WTC11 (cell line): ENCODE data around the gene LCE6A. TPM values are rescaled to one million over a fixed set of nuclear protein-coding genes. Genes with fewer than 3 reads are reported as not detected.

Source experiments
- ATAC-seq: fragments of 200-7000 bp; cut with Tn5 transposase; 2 replicates; pipeline ENCODE4 v1.10.0; 2021; ENCODE audit warnings: mild to moderate bottlenecking, moderate library complexity
- CTCF ChIA-PET: fragments of 300-600 bp; sonication (Branson Sonifier 250); formaldehyde crosslinking; loops from one replicate; lab custom pipeline; 2021; ENCODE audit warnings: antibody characterized with exemption; lab: Charles Lee
- POLR2A ChIA-PET: fragments of 350-600 bp; sonication (Branson Sonifier 250); formaldehyde crosslinking; loops from one replicate; lab custom pipeline; 2021; ENCODE audit warnings: antibody characterized with exemption; lab: Charles Lee
- DNase-seq: peaks from one replicate; pipeline ENCODE4 v3.0.0; 2021; ENCODE audit warnings: low spot score
- H3K27ac Mint-ChIP-seq: 2 replicates; pipeline ENCODE4 v1.8.0; 2021; ENCODE audit warnings: mixed read lengths
- H3K27me3 Mint-ChIP-seq: 2 replicates; pipeline ENCODE4 v1.8.0; 2021; ENCODE audit warnings: low read depth, mild to moderate bottlenecking, moderate library complexity, mixed read lengths
- H3K36me3 Mint-ChIP-seq: 2 replicates; pipeline ENCODE4 v1.8.0; 2021; ENCODE audit warnings: mixed read lengths
- H3K4me1 Mint-ChIP-seq: 2 replicates; pipeline ENCODE4 v1.8.0; 2022; ENCODE audit warnings: mixed read lengths
- H3K4me3 Mint-ChIP-seq: 2 replicates; pipeline ENCODE4 v1.8.0; 2021; ENCODE audit warnings: mild to moderate bottlenecking, moderate library complexity, mixed read lengths
- H3K9me3 Mint-ChIP-seq: 2 replicates; pipeline ENCODE4 v1.8.0; 2021; ENCODE audit warnings: mixed read lengths
- ATF1 ChIP-seq: sonication (generic); formaldehyde crosslinking; IDR thresholded peaks from 2 replicates; pipeline ENCODE4 v1.8.1; 2023; ENCODE audit warnings: mild to moderate bottlenecking, moderate library complexity, missing genetic modification reagents
- ELF4 ChIP-seq: sonication (generic); formaldehyde crosslinking; IDR thresholded peaks from 2 replicates; pipeline ENCODE4 v1.8.1; 2022; ENCODE audit warnings: low read depth, mild to moderate bottlenecking, moderate library complexity, missing genetic modification reagents
- EMX1 ChIP-seq: fragments of 250-450 bp; sonication (Bioruptor Pico); IDR thresholded peaks from 2 replicates; pipeline ENCODE4 v1.8.0; 2021; ENCODE audit warnings: mild to moderate bottlenecking
- FOXP1 ChIP-seq: sonication (generic); formaldehyde crosslinking; IDR thresholded peaks from 2 replicates; pipeline ENCODE4 v1.8.0; 2022; ENCODE audit warnings: missing genetic modification reagents, mild to moderate bottlenecking, moderate library complexity, borderline replicate concordance
- GRHL2 ChIP-seq: fragments of 250-450 bp; sonication (Bioruptor Pico); IDR thresholded peaks from 2 replicates; pipeline ENCODE4 v1.8.0; 2022; ENCODE audit warnings: mild to moderate bottlenecking, moderate library complexity; ENCODE audit not compliant: insufficient replicate concordance, severe bottlenecking
- NFYB ChIP-seq: sonication (generic); formaldehyde crosslinking; conservative IDR thresholded peaks from 2 replicates; pipeline ENCODE4 v1.8.0; 2022; ENCODE audit warnings: low read depth, missing genetic modification reagents
- OVOL2 ChIP-seq: fragments of 250-450 bp; sonication (Bioruptor Pico); IDR thresholded peaks from 2 replicates; pipeline ENCODE4 v1.9.0; 2021; ENCODE audit warnings: mild to moderate bottlenecking, borderline replicate concordance
- RELA ChIP-seq: sonication (generic); formaldehyde crosslinking; IDR thresholded peaks from 2 replicates; pipeline ENCODE4 v1.8.1; 2022; ENCODE audit warnings: missing genetic modification reagents, mild to moderate bottlenecking, borderline replicate concordance
- TEAD1 ChIP-seq: sonication (generic); formaldehyde crosslinking; IDR thresholded peaks from 2 replicates; pipeline ENCODE4 v1.8.0; 2022; ENCODE audit warnings: mild to moderate bottlenecking, missing genetic modification reagents
- ZNF121 ChIP-seq: sonication (generic); formaldehyde crosslinking; IDR thresholded peaks from 2 replicates; pipeline ENCODE4 v1.8.0; 2023; ENCODE audit warnings: missing genetic modification reagents
- ZNF219 ChIP-seq: sonication (generic); formaldehyde crosslinking; IDR thresholded peaks from 2 replicates; pipeline ENCODE4 v1.8.0; 2023; ENCODE audit warnings: missing genetic modification reagents, mild to moderate bottlenecking, borderline replicate concordance
- ZNF317 ChIP-seq: sonication (generic); formaldehyde crosslinking; IDR thresholded peaks from 2 replicates; pipeline ENCODE4 v1.8.1; 2023; ENCODE audit warnings: low read depth, mild to moderate bottlenecking, moderate library complexity, missing genetic modification reagents, borderline replicate concordance
- ZNF416 ChIP-seq: fragments of 250-450 bp; sonication (Bioruptor Pico); IDR thresholded peaks from 2 replicates; pipeline ENCODE4 v1.9.0; 2021; ENCODE audit warnings: mild to moderate bottlenecking, inconsistent platforms
- total RNA-seq: library from RNA; stranded (reverse); gene quantifications from 3 replicates; pipeline ENCODE4 v1.2.3, GENCODE V29; 2021
- TF ChIP-seq, protein P1 (sequence below): sonication (generic); formaldehyde crosslinking; IDR thresholded peaks from 2 replicates; pipeline ENCODE4 v1.8.1; 2022; ENCODE audit warnings: low read depth, mild to moderate bottlenecking, moderate library complexity, missing genetic modification reagents, borderline replicate concordance
- TF ChIP-seq, protein P2 (sequence below): sonication (generic); formaldehyde crosslinking; IDR thresholded peaks from 2 replicates; pipeline ENCODE4 v1.8.0; 2022; ENCODE audit warnings: mild to moderate bottlenecking, missing genetic modification reagents
- TF ChIP-seq, protein P3 (sequence below): sonication (generic); formaldehyde crosslinking; IDR thresholded peaks from 2 replicates; pipeline ENCODE4 v1.8.0; 2023; ENCODE audit warnings: mild to moderate bottlenecking, missing genetic modification reagents
- TF ChIP-seq, protein P4 (sequence below): sonication (generic); formaldehyde crosslinking; conservative IDR thresholded peaks from 2 replicates; pipeline ENCODE4 v1.8.1; 2022; ENCODE audit warnings: mild to moderate bottlenecking, missing genetic modification reagents
- TF ChIP-seq, protein P5 (sequence below): sonication (generic); formaldehyde crosslinking; IDR thresholded peaks from 2 replicates; pipeline ENCODE4 v1.8.1; 2023; ENCODE audit warnings: mild to moderate bottlenecking, missing genetic modification reagents, moderate library complexity

Gene LCE6A
- total RNA-seq, 1 experiment from 2014 or later, result not detected

DNA sequence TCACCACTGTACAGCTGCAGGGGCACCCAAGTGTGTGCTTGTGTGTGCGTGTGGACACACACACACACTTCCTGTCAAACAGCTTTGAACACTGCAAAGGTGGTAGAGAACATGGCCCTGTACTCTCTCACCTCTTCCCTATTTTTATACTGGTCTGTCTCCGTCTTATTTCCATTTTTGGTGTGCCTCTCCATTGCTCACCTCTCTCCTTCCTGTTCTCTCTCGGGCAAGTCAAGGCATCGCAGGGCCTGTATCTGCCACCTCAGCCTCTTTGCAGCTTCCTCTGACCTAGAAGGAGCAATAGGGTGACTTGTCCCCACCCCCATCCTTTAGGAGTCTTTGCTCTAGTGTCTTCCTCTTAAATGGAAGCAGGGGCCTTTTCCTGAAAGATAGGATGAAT lies 37.7 kb downstream of the LCE6A start (continued):
- TF ChIP-seq, protein P1, sequence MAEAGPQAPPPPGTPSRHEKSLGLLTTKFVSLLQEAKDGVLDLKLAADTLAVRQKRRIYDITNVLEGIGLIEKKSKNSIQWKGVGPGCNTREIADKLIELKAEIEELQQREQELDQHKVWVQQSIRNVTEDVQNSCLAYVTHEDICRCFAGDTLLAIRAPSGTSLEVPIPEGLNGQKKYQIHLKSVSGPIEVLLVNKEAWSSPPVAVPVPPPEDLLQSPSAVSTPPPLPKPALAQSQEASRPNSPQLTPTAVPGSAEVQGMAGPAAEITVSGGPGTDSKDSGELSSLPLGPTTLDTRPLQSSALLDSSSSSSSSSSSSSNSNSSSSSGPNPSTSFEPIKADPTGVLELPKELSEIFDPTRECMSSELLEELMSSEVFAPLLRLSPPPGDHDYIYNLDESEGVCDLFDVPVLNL (CRISPR knock-in tag), result no peak
- TF ChIP-seq ZNF317 (CRISPR knock-in tag) (no peak), ZNF219 (CRISPR knock-in tag) (no peak), NFYB (CRISPR knock-in tag) (no peak), FOXP1 (CRISPR knock-in tag) (no peak), GRHL2 (CRISPR knock-in tag) (no peak), RELA (CRISPR knock-in tag) (no peak), TEAD1 (CRISPR knock-in tag) (no peak), ZNF416 (no peak)
- TF ChIP-seq, protein P2, sequence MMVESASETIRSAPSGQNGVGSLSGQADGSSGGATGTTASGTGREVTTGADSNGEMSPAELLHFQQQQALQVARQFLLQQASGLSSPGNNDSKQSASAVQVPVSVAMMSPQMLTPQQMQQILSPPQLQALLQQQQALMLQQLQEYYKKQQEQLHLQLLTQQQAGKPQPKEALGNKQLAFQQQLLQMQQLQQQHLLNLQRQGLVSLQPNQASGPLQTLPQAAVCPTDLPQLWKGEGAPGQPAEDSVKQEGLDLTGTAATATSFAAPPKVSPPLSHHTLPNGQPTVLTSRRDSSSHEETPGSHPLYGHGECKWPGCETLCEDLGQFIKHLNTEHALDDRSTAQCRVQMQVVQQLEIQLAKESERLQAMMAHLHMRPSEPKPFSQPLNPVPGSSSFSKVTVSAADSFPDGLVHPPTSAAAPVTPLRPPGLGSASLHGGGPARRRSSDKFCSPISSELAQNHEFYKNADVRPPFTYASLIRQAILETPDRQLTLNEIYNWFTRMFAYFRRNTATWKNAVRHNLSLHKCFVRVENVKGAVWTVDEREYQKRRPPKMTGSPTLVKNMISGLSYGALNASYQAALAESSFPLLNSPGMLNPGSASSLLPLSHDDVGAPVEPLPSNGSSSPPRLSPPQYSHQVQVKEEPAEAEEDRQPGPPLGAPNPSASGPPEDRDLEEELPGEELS (CRISPR knock-in tag), result no peak
- TF ChIP-seq, protein P3, sequence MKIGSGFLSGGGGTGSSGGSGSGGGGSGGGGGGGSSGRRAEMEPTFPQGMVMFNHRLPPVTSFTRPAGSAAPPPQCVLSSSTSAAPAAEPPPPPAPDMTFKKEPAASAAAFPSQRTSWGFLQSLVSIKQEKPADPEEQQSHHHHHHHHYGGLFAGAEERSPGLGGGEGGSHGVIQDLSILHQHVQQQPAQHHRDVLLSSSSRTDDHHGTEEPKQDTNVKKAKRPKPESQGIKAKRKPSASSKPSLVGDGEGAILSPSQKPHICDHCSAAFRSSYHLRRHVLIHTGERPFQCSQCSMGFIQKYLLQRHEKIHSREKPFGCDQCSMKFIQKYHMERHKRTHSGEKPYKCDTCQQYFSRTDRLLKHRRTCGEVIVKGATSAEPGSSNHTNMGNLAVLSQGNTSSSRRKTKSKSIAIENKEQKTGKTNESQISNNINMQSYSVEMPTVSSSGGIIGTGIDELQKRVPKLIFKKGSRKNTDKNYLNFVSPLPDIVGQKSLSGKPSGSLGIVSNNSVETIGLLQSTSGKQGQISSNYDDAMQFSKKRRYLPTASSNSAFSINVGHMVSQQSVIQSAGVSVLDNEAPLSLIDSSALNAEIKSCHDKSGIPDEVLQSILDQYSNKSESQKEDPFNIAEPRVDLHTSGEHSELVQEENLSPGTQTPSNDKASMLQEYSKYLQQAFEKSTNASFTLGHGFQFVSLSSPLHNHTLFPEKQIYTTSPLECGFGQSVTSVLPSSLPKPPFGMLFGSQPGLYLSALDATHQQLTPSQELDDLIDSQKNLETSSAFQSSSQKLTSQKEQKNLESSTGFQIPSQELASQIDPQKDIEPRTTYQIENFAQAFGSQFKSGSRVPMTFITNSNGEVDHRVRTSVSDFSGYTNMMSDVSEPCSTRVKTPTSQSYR (CRISPR knock-in tag), result no peak
- TF ChIP-seq, protein P4, sequence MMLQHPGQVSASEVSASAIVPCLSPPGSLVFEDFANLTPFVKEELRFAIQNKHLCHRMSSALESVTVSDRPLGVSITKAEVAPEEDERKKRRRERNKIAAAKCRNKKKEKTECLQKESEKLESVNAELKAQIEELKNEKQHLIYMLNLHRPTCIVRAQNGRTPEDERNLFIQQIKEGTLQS (CRISPR knock-in tag), result no peak

DNA sequence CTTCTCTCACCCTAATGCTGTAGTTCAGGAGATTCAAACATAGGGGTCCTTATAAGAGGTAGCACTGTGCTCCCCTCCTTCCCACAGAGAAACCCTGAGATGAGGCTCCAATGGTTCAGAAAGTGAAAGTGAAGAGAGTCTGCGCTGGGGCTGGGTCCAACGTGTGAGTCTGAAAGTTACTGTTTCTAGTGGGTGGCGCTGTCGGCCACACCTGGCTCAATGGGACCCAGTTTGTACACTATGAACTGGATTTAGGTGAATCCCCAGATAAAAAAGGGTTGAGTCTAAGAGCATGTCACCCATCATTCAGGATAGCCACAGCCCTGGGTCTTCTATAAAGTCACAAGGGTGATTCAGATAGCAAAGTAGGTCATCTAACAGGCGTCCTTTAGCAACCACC lies 38.3 kb downstream of the LCE6A start:
- peaks cover 3% of the 10 kb centered on the region for H3K36me3 Mint-ChIP-seq
- no peak overlapping the region for H3K27ac Mint-ChIP-seq
- ChIA-PET POLR2A (no interaction called here), CTCF (no interaction called here)
- peaks cover 33% of the 10 kb centered on the region for H3K9me3 Mint-ChIP-seq
- no peak overlapping the region for H3K4me3 Mint-ChIP-seq
- ATAC-seq (no peak), DNase-seq (no peak)
- TF ChIP-seq ZNF317 (CRISPR knock-in tag), result no peak
- TF ChIP-seq, protein P4 (CRISPR knock-in tag), result no peak
- H3K27me3 Mint-ChIP-seq, result no peaks in the 10 kb centered on the region; the same call in 1 of the 2 replicates
- no peaks in the 10 kb centered on the region for H3K4me1 Mint-ChIP-seq

DNA sequence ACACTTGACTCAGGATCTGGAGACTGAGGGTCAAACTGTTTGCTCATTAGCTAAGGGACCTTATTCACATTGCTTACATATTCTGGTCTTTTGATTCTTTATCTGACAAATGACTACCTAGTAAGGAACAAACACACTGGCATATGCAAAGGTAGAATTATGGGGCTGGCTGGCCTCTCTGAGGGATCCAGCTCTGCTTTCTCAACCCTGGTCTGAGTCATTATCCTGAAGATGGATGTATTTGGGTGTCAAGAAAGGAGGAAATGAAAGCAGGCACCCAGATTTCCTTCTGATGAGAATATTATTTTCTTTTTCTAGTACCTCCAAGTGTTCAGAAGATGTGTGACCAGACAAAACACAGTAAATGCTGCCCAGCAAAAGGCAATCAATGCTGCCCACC lies 41.4 kb downstream of the LCE6A start:
- Mint-ChIP-seq H3K27ac (no peak overlapping the region), H3K4me3 (no peak overlapping the region), H3K36me3 (peaks cover 3% of the 10 kb centered on the region), H3K27me3 (no peaks in the 10 kb centered on the region), H3K9me3 (peaks cover 31% of the 10 kb centered on the region), H3K4me1 (no peaks in the 10 kb centered on the region)
- TF ChIP-seq GRHL2 (CRISPR knock-in tag), result no peak
- no peak for TF ChIP-seq ELF4 (CRISPR knock-in tag)
- TF ChIP-seq, protein P5, sequence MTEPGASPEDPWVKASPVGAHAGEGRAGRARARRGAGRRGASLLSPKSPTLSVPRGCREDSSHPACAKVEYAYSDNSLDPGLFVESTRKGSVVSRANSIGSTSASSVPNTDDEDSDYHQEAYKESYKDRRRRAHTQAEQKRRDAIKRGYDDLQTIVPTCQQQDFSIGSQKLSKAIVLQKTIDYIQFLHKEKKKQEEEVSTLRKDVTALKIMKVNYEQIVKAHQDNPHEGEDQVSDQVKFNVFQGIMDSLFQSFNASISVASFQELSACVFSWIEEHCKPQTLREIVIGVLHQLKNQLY (CRISPR knock-in tag), result no peak
- TF ChIP-seq EMX1 (CRISPR knock-in tag), result no peak
- TF ChIP-seq ZNF121 (CRISPR knock-in tag), result no peak
- TF ChIP-seq ATF1, result no peak
- no peak for TF ChIP-seq OVOL2 (CRISPR knock-in tag)
- ChIA-PET CTCF (interaction anchor here (1.9 kb wide), 1 partner anchor 309 kb away, joined by 9 read pairs; no protein-coding TSS in a partner anchor), POLR2A (no interaction called here)
- ATAC-seq, result no peak
- DNase-seq, result no peak
